ENCODE data around the gene SLC2A5. TPM values are rescaled to one million over a fixed set of nuclear protein-coding genes. Genes with fewer than 3 reads are reported as not detected.

Gene SLC2A5
- total and polyA plus RNA-seq, 4 donors: 0.16 to 2.8 (median 1.5) TPM

GRCh38 chr1:9062021-9062471 is 7.4 kb downstream of the SLC2A5 start:
- Histone ChIP-seq H3K27me3 (ENCODE audit: control insufficient read depth in 3 of 3, insufficient read depth in 3 of 3, low read length in 2 of 3) (no peaks in the 10 kb centered on the region), H3K27ac (ENCODE audit: low read depth in 1 of 2, low read length in 1 of 2) (no peak overlapping the region), H3K4me3 (no peak overlapping the region), H3K36me3 (ENCODE audit: control insufficient read depth in 4 of 4, insufficient read depth in 4 of 4, low read length in 4 of 4) (no peaks in the 10 kb centered on the region), H3K4me1 (ENCODE audit: control insufficient read depth in 5 of 5, insufficient read depth in 5 of 5, low read length in 5 of 5) (peaks cover 0 to 16% (median 4%) of the 10 kb centered on the region in 5 donors), H3K9me3 (ENCODE audit: control insufficient read depth in 4 of 4, insufficient read depth in 3 of 4, low read length in 3 of 4) (peaks cover 0 to under 1% (median 0%) of the 10 kb centered on the region in 4 donors), H3K9ac (ENCODE audit: insufficient read depth in 1 of 2, low read length in 2 of 2) (no peak overlapping the region)
- DNase-seq (no peak), ATAC-seq (ENCODE audit: insufficient read depth, low FRiP score) (no peak)
- WGBS, 2 donors: 54 to 82% methylated on average over 7 of the region's 7 CpGs
- TF ChIP-seq, protein P1, sequence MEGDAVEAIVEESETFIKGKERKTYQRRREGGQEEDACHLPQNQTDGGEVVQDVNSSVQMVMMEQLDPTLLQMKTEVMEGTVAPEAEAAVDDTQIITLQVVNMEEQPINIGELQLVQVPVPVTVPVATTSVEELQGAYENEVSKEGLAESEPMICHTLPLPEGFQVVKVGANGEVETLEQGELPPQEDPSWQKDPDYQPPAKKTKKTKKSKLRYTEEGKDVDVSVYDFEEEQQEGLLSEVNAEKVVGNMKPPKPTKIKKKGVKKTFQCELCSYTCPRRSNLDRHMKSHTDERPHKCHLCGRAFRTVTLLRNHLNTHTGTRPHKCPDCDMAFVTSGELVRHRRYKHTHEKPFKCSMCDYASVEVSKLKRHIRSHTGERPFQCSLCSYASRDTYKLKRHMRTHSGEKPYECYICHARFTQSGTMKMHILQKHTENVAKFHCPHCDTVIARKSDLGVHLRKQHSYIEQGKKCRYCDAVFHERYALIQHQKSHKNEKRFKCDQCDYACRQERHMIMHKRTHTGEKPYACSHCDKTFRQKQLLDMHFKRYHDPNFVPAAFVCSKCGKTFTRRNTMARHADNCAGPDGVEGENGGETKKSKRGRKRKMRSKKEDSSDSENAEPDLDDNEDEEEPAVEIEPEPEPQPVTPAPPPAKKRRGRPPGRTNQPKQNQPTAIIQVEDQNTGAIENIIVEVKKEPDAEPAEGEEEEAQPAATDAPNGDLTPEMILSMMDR (IDR thresholded peaks at IDR 0.05; ENCODE audit: control extremely low read depth, extremely low read depth): no peak

DNA sequence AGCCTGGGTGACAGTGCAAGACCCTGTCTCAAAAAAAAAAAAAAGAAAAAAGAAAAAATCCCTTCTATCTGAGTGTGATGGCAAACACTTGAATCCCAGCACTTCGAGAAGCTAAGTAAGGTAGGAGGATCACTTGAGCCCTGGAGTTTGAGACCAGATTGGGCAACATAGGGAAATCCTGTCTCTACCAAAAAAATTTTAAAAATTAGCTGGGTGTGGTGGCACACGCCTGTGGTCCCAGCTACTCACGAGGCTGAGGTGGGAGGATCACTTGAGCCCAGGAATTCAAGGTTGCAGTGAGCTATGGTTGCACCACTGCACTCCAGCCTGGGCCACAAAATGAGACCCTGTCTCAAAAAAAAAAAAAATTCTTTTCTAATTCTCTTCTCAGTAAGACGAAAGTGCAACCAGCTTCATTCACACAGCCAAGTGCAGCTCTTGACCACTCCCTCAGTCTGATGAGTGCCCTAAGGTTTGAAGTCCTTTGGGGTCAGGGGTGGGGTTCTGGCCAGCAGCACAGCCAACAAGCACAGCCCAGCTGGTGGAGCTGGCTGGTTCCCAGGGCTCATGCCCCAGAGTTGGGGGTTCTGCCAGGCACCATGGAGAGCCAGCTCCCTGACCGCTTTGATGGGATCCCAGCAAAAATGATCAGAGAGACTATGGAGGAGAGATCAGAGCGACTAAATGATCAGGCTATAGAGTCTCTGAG is 8.0 kb downstream of the SLC2A5 start:
- H3K36me3 ChIP-seq (ENCODE audit: control insufficient read depth in 4 of 4, insufficient read depth in 4 of 4, low read length in 4 of 4): no peaks in the 10 kb centered on the region
- TF ChIP-seq, protein P1 (IDR thresholded peaks at IDR 0.05; ENCODE audit: control extremely low read depth, extremely low read depth): no peak
- no peak for ATAC-seq (ENCODE audit: insufficient read depth, low FRiP score)
- 53 to 57% methylated on average over 6 of the region's 6 CpGs for WGBS, 2 donors
- H3K27me3 ChIP-seq (ENCODE audit: control insufficient read depth in 3 of 3, insufficient read depth in 3 of 3, low read length in 2 of 3): no peaks in the 10 kb centered on the region
- H3K9me3 ChIP-seq (ENCODE audit: control insufficient read depth in 4 of 4, insufficient read depth in 3 of 4, low read length in 3 of 4): no peaks in the 10 kb centered on the region
- H3K9ac ChIP-seq (ENCODE audit: insufficient read depth in 1 of 2, low read length in 2 of 2): no peak overlapping the region
- no peak for DNase-seq
- H3K27ac ChIP-seq (ENCODE audit: low read depth in 1 of 2, low read length in 1 of 2): no peak overlapping the region
- no peak overlapping the region for H3K4me3 ChIP-seq
- peaks cover 0 to 13% (median 4%) of the 10 kb centered on the region in 5 donors for H3K4me1 ChIP-seq (ENCODE audit: control insufficient read depth in 5 of 5, insufficient read depth in 5 of 5, low read length in 5 of 5)

GRCh38 chr1:9059891-9060744 is 9.3 kb downstream of the SLC2A5 start:
- WGBS, 2 donors: 91 to 100% methylated on average over 4 of the region's 4 CpGs
- Histone ChIP-seq H3K27me3 (ENCODE audit: control insufficient read depth in 3 of 3, insufficient read depth in 3 of 3, low read length in 2 of 3) (no peaks in the 10 kb centered on the region), H3K4me3 (no peak overlapping the region), H3K4me1 (ENCODE audit: control insufficient read depth in 5 of 5, insufficient read depth in 5 of 5, low read length in 5 of 5) (peaks cover 0 to 10% (median 4%) of the 10 kb centered on the region in 5 donors), H3K36me3 (ENCODE audit: control insufficient read depth in 4 of 4, insufficient read depth in 4 of 4, low read length in 4 of 4) (no peaks in the 10 kb centered on the region), H3K27ac (ENCODE audit: low read depth in 1 of 2, low read length in 1 of 2) (no peak overlapping the region), H3K9me3 (ENCODE audit: control insufficient read depth in 4 of 4, insufficient read depth in 3 of 4, low read length in 3 of 4) (no peaks in the 10 kb centered on the region), H3K9ac (ENCODE audit: insufficient read depth in 1 of 2, low read length in 2 of 2) (no peak overlapping the region)
- TF ChIP-seq, protein P1 (IDR thresholded peaks at IDR 0.05; ENCODE audit: control extremely low read depth, extremely low read depth): no peak
- ATAC-seq (ENCODE audit: insufficient read depth, low FRiP score) (no peak), DNase-seq (no peak)

Measured in lung (tissue), 12 donors.